HG02938 (cell line): ENCODE measurements around the gene MIX23.

Experiments
- ATAC-seq: cut with Tn5 transposase; IDR thresholded peaks from one replicate; pipeline ENCODE4 v1.9.1; 2021; ENCODE audit warnings: mild to moderate bottlenecking, moderate library complexity; ENCODE audit not compliant: unreplicated experiment

Gene MIX23

DNA sequence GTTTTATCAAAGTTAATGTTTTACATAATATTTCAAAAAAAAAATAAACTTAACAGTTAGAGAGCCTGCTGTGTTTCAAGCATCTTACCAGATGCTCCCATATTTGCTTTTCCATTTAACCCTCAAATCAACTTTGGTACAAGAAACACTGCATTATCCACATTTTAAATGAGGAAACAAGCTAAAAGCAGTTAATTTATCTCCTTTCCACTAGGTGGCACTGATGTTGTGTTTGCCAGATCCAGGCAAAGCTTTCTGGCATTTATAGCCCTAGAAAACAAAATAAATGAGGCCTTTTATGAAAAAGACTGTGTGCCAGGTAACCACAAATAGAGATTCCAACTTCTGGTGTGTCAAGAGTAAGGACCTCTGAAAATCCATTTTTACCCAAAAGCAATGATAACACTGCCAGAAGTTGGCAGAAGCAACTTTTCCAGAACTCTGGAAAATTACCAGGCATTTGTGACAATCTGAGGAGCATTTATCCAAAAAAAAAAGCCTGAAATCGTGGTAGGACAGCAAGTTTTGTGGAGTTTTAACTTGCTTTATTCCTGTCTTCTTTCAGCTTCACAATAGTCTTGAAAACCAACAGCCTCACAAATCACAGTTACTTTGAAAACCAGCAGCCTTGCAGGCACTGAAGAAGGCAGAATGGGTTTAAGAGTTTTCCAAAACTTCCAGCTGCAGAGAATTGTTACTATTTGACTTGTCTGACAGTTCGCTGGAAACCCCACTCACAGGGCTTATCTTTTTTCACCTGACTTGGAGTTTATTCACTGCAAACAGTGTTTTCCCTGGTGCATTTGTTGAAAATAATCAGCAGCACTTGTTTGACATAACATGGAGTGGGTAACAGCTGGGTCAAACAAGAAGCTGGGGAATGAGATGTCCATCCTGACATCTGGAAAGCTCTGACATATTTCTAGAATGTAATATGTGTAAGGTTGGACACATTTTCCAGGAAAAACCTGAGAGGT, 10.1 kb upstream of the MIX23 start:
- ATAC-seq, result no peak

DNA sequence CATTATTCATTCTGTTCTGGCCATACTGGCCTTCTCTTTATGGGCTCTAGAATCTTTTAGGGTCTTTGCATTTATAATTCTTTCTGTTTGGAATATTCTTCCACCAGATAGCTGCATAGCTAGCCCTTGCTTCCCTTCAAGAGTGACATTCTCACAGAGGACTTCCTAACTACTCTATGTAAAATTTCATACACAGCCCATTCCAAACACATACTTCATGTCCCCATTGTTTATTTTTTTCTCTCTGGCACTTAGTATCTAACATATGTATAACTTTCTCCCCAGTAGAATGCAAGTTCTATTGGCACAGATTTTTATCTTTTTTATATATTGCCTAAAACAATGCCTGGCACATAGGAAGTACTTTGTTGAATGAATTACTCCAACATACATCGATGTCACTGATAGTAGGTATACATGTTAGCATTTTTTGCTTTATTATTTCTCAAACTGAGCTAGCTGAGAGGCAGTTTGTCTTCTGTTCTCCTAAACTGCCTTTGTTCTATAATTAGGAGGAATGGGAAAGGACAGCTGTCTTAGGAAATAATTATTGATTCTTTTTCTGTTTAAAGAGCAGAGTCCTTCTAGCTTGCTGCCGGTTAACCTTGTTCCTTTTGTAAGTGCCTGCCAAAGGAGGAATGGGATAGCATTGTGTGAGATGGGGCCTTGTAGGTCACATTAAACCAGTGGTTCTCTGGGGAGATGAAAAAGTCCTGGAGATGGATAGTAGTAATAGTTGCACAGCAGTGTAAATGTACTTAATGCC, 8.8 kb upstream of the MIX23 start:
- no peak for ATAC-seq

DNA sequence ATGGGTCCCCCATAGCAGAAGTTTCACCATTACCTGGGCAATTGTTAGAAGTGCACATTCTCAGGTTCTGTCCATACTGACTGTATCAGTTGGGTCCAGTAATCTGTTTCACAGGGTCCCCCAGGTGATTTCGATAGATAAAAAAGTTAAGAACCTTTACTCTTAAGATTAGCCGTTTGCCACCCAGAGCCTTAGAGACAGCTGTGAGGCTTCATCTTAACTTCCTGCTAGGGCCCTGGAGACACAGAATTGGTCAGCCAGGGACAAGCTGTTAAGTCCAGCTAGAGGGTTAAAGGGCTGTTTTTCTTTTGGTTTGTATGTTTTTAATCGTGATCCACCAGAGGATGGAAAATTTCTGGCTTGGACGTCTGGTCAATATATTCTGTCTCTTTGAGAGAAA, 7.6 kb upstream of the MIX23 start:
- no peak for ATAC-seq

DNA sequence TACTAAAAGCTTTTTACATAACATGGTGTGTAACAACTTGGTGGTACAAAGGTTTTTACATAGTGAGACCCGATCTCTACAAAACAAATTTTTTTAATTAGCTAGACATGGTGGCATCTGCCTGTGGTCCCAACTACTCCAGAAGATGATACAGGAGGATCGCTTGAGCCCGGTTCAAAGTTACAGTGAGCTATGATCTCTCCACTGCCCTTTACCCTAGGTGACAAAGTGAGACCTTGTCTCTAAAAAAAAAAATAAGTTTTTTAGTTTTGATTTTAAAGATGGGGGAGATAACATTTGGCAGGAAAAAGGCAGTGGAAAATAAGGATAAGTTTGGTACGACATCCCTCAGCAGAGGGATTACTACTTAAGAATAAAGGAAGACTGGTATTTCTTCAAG, 6.9 kb upstream of the MIX23 start:
- ATAC-seq, result no peak

DNA sequence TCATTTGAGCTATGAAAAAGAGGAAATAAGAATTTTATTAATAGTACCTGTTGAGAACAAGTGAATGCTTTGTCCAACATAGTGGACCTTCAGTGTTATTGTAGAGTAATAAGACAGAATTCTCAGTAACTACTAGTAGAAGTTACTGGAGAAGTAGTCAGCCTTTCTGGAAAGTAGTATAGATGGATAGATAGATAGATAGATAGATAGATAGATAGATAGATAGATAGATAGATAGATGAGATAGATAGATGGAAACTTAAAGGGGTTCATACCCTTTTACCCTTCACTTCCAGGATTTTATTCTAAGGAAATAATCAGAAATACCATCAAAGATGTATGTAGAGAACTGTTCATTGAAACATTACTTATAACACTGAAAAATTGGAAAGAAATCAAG, 6.2 kb upstream of the MIX23 start:
- no peak for ATAC-seq

DNA sequence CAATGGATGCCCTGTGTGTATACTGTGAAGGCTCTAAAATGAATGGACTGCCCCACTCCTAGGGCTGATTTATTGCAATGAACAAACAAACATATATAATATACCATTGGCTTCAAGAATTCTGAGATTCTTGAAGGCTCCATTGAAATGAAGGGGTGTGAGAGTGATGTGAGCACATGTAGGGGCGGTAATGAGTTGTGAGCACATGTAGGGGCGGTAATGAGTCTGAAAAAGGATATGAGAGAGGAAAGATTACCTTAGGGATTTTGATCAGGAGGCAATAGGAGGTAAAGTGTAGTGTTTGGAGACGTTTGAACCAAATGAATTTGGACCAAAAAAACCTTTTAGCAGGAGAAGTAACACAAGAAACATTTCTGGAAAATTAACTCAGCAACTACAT, 4.7 kb upstream of the MIX23 start:
- ATAC-seq, result no peak

DNA sequence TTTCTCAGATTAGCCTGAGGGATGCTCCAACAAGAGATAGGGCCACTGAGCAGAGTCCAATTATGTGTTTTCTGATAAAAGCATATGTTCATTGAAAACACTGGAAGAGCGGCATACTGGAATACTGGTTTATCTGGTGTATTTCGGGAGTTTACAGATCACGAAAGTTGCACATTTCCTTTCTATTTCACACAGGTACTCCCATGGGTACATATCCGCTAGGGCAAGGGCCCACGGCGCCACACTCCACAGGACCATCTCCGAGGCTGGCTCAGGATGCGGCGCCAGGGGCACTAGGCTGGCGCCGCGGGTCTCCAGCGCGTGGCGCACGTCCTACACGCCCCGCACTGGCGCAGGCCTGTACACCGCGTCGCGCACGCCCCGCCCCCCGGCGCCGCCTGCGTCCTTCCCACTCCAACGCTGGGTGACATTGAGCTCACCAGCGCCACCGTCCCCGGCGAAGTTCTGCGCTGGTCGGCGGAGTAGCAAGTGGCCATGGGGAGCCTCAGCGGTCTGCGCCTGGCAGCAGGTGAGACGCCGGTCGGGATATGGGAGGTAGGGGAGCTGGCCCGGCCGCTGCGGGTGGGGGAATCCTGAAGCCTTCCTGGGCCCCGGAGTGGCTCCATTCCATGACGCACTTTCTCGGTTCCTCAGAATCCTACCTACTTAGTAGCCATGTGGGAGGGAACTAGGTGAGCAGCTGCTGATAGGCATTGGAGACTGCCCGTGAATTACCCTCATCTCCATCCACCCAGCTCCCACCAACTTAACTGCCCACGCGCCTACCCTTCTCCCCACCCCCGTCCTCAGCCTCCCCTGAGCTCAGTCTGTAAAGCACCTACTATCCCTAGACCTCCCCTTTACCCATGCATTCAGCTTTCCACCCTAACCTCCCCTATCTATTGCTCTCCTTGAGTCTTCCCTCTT, 1.0 kb upstream of the MIX23 start, which contains the start of gene FAM162A:
TSS of gene FAM162A (plus strand) at position 412 of the 927 bp plus-strand sequence. CDS start at position 496, 84 bp downstream.
- ATAC-seq, result peak; percentile 85

DNA sequence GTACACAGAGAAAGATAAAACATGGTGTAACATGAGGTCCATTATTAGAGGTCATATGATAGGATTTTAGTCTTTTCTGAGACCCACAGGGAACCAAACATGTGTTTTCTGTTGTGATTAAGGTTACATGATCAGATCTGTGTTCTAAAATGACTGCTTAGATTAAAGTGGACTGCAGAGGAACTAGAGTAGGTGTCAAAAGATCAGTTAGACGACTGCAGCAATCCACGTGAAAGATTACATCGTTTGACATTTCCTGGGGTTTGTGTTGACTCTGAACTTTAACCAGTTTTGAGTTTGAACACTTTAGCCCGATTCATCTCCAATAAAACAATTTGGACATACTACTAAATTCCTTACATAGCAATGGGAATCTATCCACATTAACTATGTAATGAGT, 5.1 kb downstream of the MIX23 start:
- no peak for ATAC-seq

DNA sequence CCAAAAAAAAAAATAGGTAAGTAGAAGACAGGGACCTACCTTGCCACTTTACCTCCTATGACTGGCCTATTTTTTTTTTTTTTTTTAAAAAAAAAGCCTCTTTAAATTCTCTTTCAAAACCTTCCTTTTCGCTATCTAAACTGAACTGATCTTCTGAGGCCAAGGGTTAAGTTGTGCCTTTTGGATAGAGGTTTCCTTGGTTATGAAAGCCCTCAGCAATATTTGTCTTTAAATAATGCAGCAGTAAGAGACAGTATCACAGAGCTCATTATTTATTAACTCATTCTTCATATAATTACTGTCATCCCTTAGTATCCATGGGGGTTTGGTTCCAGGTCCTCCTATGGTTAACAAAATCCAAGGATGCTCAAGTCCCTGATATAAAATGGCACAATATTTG, 9.0 kb downstream of the MIX23 start:
- ATAC-seq, result no peak

DNA sequence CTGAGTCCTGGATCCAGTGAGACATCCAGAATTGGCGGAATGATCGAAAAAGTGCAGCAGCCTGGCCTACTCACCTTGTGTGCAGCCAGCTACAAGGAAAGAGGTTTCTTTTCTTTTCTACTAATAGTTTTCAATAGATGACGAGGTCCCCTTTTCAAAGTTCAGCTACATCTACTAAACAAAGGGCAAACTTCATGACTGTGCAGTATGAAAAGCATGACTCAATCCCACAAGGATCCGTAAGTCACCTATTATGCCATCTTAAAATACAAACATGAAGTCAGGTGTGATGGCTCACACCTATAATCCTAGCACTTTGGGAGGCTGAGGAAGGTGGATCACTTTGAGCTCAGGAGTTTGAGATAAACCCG, 16.7 kb downstream of the MIX23 start:
- ATAC-seq, result no peak

DNA sequence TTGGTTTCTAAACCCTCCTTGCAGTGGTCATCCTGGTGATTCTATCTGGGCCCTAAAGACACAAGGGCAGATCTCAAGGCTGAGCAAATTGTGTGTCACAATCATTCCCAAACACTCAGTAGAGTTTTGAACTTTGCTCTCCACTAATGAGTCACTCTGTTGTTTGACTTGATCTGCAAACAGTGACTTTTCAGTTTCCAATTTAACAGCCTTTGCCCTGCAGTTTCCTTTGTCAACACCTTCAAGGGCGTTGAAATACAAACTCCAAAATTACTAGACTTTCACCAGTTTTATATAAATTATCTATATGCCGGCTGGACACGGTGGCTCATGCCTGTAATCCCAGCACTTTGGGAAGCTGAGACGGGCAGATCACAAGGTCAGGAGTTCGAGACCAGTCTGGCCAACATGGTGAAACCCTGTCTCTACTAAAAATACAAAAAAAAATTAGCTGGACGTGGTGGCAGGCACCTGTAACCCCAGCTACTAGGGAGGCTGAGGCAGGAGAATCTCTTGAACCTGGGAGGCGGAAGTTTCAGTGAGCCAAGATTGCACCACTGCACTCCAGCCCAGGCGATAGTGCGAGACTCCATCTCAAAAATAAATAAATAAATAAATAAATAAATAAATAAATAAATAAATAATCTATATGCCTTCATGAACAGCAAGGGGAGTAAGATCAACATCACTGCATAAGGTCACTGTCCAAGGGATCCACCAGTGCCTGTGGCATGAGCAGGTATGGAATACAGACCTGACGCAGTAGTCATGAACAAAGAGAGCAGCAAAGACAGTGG, 17.3 kb downstream of the MIX23 start:
- peak; percentile 84 for ATAC-seq

DNA sequence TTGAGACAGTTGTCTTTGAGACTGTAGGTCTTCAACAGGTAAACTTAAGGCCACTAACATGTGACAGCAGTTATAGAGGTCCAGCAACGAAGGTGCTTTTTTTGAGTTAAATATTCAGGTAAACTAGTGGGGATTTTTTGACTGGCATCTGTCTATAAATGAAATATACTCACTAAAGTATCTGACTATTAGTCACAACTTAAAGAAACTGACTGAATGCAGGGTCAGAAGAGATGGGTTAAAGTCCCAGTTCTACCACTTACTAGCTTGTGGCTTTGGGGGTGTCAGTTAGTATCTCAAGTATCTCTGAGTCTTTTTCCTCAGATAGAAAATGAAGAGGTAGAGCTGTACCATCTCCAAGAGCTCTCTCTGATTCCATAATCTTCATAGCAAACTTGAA, 18.0 kb downstream of the MIX23 start:
- peak; percentile 54 for ATAC-seq

DNA sequence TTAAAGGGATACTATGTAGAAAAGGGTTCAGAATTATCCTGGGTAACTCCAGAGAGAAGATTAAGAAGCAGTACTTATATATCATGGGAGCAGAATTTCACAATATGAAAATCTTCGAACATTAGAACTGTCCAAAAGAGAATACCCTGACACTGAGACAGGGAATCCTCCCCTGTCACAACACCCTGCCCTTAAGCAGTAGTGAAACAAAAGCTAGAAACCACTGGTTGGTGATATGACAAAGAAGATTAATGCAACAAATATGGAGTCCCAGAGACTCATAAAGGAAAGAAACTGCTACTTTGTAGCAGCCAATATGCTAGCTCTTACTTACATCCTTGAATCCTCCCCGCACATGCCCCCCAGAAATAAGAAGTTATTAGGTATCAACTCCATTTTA, 18.5 kb downstream of the MIX23 start:
- no peak for ATAC-seq

DNA sequence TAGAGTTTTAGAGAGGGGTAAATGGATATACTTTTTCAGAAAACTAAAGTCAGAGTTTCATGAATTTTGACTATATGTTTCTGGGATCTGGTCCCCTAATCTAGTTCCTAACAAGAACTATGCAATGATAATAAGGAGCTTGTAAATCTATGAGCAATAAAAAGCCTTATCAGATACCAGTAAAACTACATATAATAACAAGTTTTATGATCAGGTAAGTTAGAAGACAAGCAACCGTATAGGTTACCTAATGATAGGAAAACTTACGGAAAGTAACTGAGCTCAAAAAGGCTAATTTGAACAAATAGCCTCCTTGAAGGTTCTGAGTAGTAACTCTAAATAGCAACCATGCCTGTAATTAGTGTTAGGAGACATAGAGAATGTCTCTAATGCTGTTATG, 21.0 kb downstream of the MIX23 start:
- ATAC-seq, result no peak

DNA sequence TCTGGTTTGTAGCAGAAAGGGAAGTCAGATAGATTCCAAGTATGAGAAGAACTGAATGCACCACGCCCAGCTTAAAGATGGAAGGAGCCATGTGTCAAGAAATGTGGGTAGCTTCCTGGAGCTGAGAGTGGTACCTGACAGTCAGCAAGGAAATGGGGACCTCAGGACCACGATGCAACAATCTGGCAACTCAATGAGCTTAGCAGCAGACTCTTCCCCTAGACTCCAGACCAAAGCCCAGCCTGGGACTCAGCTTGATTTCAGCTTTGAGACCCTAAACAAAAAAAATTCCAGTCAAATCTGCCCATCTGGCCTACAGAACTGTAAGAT, 24.4 kb downstream of the MIX23 start:
- no peak for ATAC-seq

DNA sequence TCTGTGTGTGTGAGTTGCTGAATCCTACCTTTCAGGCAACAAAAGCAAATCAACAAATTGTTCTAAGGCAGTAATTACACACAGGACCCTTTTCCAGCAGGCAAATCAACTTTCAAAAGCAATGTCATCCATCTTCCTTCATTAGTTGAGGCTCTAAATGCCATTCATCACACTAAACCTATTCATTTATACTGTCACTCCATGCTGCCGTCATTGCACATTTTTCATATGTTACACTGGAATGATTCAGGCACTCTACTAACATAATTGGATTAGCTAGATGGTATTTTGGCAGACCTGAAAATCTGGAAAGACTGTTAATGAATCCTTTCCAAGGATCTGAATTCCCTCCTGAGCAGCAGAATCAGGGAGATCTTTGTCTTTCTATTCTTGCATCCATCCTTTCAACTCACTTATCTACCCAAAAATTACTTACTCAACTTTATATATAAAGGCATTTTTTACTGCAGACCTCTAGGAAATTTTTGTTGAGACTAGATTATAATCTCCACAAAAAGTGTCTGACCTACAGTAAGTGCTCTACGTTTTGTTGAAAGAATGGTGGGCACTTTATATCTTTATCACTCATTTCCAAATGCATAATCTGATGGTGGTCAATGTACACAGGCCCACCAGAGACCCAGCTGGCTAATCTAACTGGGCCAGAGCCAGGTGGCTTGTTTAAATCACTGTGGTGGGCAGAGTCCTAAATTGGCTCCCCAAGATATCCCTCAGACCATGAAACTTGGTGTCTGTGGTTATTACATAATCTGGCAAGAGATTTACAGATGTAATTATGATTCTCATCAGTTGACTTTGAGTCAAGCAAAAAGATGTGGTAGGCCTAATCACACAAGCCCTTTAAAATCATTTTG, 25.0 kb downstream of the MIX23 start:
- ATAC-seq, result no peak

DNA sequence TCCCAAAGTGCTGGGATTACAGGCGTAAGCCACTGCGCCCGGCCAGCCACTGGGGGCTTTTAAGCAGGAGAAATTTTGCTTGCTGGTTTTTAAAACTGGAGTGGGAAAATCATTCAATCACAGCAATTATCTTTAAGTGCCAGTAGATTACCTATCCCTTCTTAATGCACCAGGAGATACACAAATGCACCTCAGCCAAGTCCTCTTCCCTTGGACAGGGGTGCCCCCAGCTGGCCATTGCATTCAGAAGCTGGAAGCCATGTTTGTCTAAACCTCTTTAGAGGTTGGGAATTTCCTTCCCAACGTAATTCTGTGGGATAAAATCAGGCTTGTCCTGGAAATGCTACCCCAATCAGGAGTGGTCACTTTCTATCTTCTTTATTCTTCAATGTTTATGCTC, 26.6 kb downstream of the MIX23 start:
- no peak for ATAC-seq

DNA sequence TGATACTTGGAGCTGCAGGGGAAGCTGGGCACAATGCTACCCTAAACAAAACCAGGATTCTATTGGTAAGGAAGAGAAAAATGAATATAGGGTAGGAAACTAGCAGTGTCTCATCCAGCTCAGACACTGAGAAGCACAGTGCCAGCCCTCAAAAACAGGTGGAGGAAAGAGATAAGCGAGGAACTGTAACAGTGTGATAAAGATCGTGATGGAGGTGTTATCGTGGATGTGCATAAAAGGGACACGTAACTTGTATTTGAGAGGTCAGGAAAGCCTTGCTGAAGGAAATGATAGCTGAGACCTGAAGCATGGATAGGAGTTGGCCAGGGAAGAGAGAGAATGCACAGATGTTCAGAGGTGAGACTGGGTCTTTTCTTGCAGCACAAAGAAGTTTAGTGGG, 27.4 kb downstream of the MIX23 start:
- ATAC-seq, result no peak

DNA sequence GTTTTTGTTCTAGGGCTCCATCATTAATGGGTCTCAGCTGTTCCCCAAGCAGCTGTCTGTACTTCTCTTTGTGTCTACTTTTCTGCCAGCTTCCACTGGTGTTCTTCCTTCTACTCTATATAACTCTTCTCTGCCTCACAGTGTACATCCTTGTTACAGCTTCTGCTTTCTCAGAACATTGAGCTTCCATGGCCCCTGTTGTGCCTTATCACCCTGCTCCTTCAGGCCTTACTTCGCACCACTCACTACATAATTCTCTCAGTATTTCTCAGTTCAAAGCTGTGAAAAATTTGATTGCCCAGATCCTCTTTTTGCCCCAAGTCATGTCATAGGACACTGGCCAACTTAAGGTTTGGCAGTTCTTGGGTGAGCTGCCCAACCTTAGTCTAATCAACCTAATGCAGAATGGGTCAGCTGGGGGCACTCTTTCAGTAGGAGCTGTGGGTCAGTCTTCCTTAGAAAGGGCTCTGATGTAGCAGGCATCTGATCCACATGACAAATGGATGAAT, 29.1 kb downstream of the MIX23 start:
- ATAC-seq, result no peak
